Stomach (tissue), 9 donors: ENCODE measurements around the gene CMKLR1. TPM values are rescaled to one million over a fixed set of nuclear protein-coding genes. Genes with fewer than 3 reads are reported as not detected.

Experiments
- DNase-seq, 2 donors: peaks; one replicate each; pipeline versions ENCODE4 v3.0.0 to v3.0.0-alpha.2; 2013 to 2019
- H3K27ac ChIP-seq, 5 donors: fragments of 200-600 bp in 4 of 5; sonication (generic) in 4 of 5; one replicate each; pipeline ENCODE4 v1.5.1; 2013 to 2019; ENCODE audit warnings: mild to moderate bottlenecking in 1 of 5, moderate library complexity in 1 of 5
- H3K27me3 ChIP-seq, 3 donors: fragments of 200-600 bp; sonication (generic); one replicate each; pipeline ENCODE4 v1.5.1; 2017 to 2019; ENCODE audit warnings: mixed run types in 1 of 3
- H3K36me3 ChIP-seq, 4 donors: fragments of 200-600 bp; sonication (generic); 1 replicate in 3 of 4; 2 replicates in 1 of 4; pipeline ENCODE4 v1.5.1; 2016 to 2019
- H3K4me1 ChIP-seq, 4 donors: fragments of 200-600 bp; sonication (generic); one replicate each; pipeline ENCODE4 v1.5.1; 2016 to 2019
- H3K4me3 ChIP-seq, 4 donors: fragments of 200-600 bp; sonication (generic) in 3 of 4; one replicate each; pipeline ENCODE4 v1.5.1; 2016 to 2019; ENCODE audit warnings: mild to moderate bottlenecking in 1 of 4
- H3K9me3 ChIP-seq, 4 donors: fragments of 200-600 bp; sonication (generic); one replicate each; pipeline ENCODE4 v1.5.1; 2016 to 2019
- EP300 ChIP-seq: sonication (generic); formaldehyde crosslinking; IDR thresholded peaks from one replicate; pipeline ENCODE4 v1.6.1; 2017; ENCODE audit warnings: antibody characterized with exemption
- POLR2A ChIP-seq, 4 donors: fragments of 450-650 bp; IDR thresholded peaks; one replicate each; pipeline ENCODE4 v1.6.1; 2016; ENCODE audit warnings: antibody characterized with exemption in 4 of 4, control low read depth in 2 of 4, mild to moderate bottlenecking in 1 of 4, moderate library complexity in 1 of 4
- POLR2AphosphoS5 ChIP-seq, 3 donors: sonication (generic); formaldehyde crosslinking; IDR thresholded peaks; one replicate each; pipeline ENCODE4 v1.6.1; 2016; ENCODE audit warnings: antibody characterized with exemption in 3 of 3
- WGBS, 5 donors: extraction: QIAGEN DNeasy Blood & Tissue Kit in 3 of 5; methylation state at CpG; one replicate each; pipeline versions ENCODE4 v1.1.5 to v1.1.7; 2013 to 2018; 5-methylcytosine and 5-hydroxymethylcytosine counted together
- intact Hi-C: fragments of 100-400 bp; cut with DNase I; formaldehyde crosslinking; loops from one replicate; pipeline ENCODE4 v1.15.1; 2023; ENCODE audit warnings: low total_unique reads
- polyA plus RNA-seq, 3 donors: library from polyadenylated mRNA; stranded (reverse); fragments of 200-250 nt; gene quantifications; one replicate each; pipeline ENCODE4 v1.2.3, GENCODE V29; 2013
- total RNA-seq, 5 donors: library from RNA; depleted of rRNA; stranded (reverse); fragments of >200 nt; gene quantifications; one replicate each; pipeline versions ENCODE4 v1.1.0 to v1.2.3, GENCODE V29; 2014 to 2016
- TF ChIP-seq, protein P1 (sequence below), 7 experiments: fragments of 450-650 bp in 4 of 7; fragments of 200-600 bp in 3 of 7; sonication (generic) in 3 of 7; IDR thresholded peaks; one replicate each; pipeline ENCODE4 v1.5.1; 2016 to 2019; ENCODE audit warnings: antibody characterized with exemption in 7 of 7, control low read depth in 2 of 7, mild to moderate bottlenecking in 1 of 7
- donor health status: healthy with polysubstance abuse.
- donor health status: Bipolar disorder and iron deficiency.
- donor health status: healthy.

The CMKLR1 gene
- total and polyA plus RNA-seq, 8 donors: 0.45 to 46.1 (median 2.3) TPM

DNA sequence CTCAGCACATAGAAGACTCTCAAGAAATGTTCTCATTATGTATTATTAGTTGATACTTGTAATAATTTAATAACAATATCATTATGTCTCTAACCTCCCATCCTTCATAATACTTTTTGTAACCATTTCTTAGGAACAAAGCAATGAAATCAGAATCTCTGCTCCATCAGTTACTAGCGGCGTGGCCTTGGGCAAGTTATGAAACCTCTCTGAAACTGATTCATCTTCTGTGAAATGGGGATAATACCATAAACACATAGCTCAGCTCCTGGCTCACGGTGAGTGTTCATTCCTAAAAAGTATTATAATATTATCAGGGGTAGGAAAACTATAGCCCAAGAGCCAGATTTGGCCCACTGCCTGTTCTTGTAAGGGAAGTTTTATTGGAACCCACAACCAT, 11.4 kb upstream of the CMKLR1 start:
- Histone ChIP-seq H3K36me3 (no peaks in the 10 kb centered on the region), H3K27me3 (no peaks in the 10 kb centered on the region), H3K27ac (no peak overlapping the region), H3K4me1 (no peaks in the 10 kb centered on the region), H3K9me3 (no peaks in the 10 kb centered on the region), H3K4me3 (no peak overlapping the region)
- no peak for DNase-seq
- 81 to 89% (median 88%) methylated on average over 3 of the region's 3 CpGs for WGBS, 5 donors
- intact Hi-C loops: no loop called here
- TF ChIP-seq, protein P1, sequence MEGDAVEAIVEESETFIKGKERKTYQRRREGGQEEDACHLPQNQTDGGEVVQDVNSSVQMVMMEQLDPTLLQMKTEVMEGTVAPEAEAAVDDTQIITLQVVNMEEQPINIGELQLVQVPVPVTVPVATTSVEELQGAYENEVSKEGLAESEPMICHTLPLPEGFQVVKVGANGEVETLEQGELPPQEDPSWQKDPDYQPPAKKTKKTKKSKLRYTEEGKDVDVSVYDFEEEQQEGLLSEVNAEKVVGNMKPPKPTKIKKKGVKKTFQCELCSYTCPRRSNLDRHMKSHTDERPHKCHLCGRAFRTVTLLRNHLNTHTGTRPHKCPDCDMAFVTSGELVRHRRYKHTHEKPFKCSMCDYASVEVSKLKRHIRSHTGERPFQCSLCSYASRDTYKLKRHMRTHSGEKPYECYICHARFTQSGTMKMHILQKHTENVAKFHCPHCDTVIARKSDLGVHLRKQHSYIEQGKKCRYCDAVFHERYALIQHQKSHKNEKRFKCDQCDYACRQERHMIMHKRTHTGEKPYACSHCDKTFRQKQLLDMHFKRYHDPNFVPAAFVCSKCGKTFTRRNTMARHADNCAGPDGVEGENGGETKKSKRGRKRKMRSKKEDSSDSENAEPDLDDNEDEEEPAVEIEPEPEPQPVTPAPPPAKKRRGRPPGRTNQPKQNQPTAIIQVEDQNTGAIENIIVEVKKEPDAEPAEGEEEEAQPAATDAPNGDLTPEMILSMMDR (IDR thresholded peaks at IDR 0.05): no peak
- TF ChIP-seq EP300 (no peak), POLR2AphosphoS5 (IDR thresholded peaks at IDR 0.05) (no peak), POLR2A (IDR thresholded peaks at IDR 0.05) (no peak)

GRCh38 chr12:108349278-108349688, 10.2 kb upstream of the CMKLR1 start:
- Histone ChIP-seq H3K4me1 (no peaks in the 10 kb centered on the region), H3K27me3 (no peaks in the 10 kb centered on the region), H3K4me3 (no peak overlapping the region), H3K36me3 (no peaks in the 10 kb centered on the region), H3K27ac (no peak overlapping the region), H3K9me3 (no peaks in the 10 kb centered on the region)
- WGBS, 5 donors: 50 to 61% (median 59%) methylated on average over 8 of the region's 8 CpGs
- TF ChIP-seq EP300 (no peak), POLR2A (IDR thresholded peaks at IDR 0.05) (no peak), POLR2AphosphoS5 (IDR thresholded peaks at IDR 0.05) (no peak)
- TF ChIP-seq, protein P1 (IDR thresholded peaks at IDR 0.05): no peak
- DNase-seq: no peak
- intact Hi-C loops: no loop called here

DNA sequence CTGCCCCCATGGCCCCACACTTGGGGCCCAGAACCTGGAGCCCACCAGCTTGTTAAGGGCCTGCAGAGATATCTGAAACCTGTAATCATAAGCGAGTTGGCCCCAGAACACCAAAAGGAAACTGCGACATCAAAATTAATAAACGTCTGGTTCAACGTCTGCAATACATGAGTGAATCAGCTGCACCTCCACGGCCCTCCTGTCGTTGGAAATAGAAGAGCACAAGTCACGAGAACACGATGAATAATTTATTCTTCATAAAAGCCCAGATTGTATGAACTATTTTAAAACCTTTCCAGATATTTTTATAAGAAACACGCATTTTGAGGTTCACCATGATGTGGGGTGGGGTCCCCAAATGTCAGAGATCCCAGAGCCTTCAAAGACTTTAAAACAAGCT, 9.7 kb upstream of the CMKLR1 start:
- Histone ChIP-seq H3K27ac (no peak overlapping the region), H3K9me3 (no peaks in the 10 kb centered on the region), H3K4me1 (no peaks in the 10 kb centered on the region), H3K27me3 (no peaks in the 10 kb centered on the region), H3K36me3 (no peaks in the 10 kb centered on the region), H3K4me3 (no peak overlapping the region)
- intact Hi-C loops: no loop called here
- WGBS, 5 donors: 80 to 84% (median 80%) methylated on average over 9 of the region's 9 CpGs
- DNase-seq: no peak
- TF ChIP-seq EP300: no peak
- no peak for TF ChIP-seq POLR2A (IDR thresholded peaks at IDR 0.05)
- TF ChIP-seq, protein P1 (IDR thresholded peaks at IDR 0.05): no peak

- Histone ChIP-seq H3K9me3 (no peaks in the 10 kb centered on the region), H3K27me3 (peaks cover 0 to 3% (median 0%) of the 10 kb centered on the region in 3 donors), H3K36me3 (no peaks in the 10 kb centered on the region), H3K4me1 (no peaks in the 10 kb centered on the region), H3K4me3 (no peak overlapping the region), H3K27ac (no peak overlapping the region)
- intact Hi-C loops: no loop called here
- 80 to 90% (median 84%) methylated on average over 6 of the region's 6 CpGs for WGBS, 5 donors
- TF ChIP-seq POLR2A (IDR thresholded peaks at IDR 0.05): no peak
- no peak for TF ChIP-seq POLR2AphosphoS5 (IDR thresholded peaks at IDR 0.05)
- TF ChIP-seq, protein P1 (IDR thresholded peaks at IDR 0.05): no peak
- no peak for TF ChIP-seq EP300
- no peak for DNase-seq
Observed at GRCh38 chr12:108346727-108347710, 7.9 kb upstream of the CMKLR1 start.
